ENCODE results near the gene CHCHD3. TPM values are rescaled to one million over a fixed set of nuclear protein-coding genes. Genes with fewer than 3 reads are reported as not detected.

CHCHD3 gene
- polyA plus RNA-seq (ENCODE audit: insufficient read depth in 1 of 5, insufficient read length in 5 of 5, low replicate concordance in 1 of 5), result 10 to 100 TPM; 50.0 to 61.4 (median 50.9) TPM
- long read RNA-seq, donor 1, transcript CHCHD3-201 (8 exons, 1,598 nt), result major isoform, 33 of 45 reads
- long read RNA-seq, donor 1, partial matches to known transcripts, result 12 of 45 reads
- long read RNA-seq, donor 1, other reads (novel, unspliced or antisense), result 0 of 45 reads
- long read RNA-seq, donor 2, transcript CHCHD3-201 (8 exons, 1,598 nt), result major isoform, 24 of 32 reads
- long read RNA-seq, donor 2, partial matches to known transcripts, result 8 of 32 reads
- long read RNA-seq, donor 2, other reads (novel, unspliced or antisense), result 0 of 32 reads
- long read RNA-seq, donor 3, transcript CHCHD3-201 (8 exons, 1,598 nt), result major isoform, 17 of 30 reads
- long read RNA-seq, donor 3, partial matches to known transcripts, result 13 of 30 reads
- long read RNA-seq, donor 3, other reads (novel, unspliced or antisense), result 0 of 30 reads
- long read RNA-seq, donor 4, transcript CHCHD3-201 (8 exons, 1,598 nt), result major isoform, 14 of 23 reads
- long read RNA-seq, donor 4, partial matches to known transcripts, result 9 of 23 reads
- long read RNA-seq, donor 4, other reads (novel, unspliced or antisense), result 0 of 23 reads
- long read RNA-seq, donor 5, transcript CHCHD3-201 (8 exons, 1,598 nt), result major isoform, 23 of 29 reads
- long read RNA-seq, donor 5, partial matches to known transcripts, result 6 of 29 reads
- long read RNA-seq, donor 5, other reads (novel, unspliced or antisense), result 0 of 29 reads
- long read RNA-seq, donor 6, transcript CHCHD3-201 (8 exons, 1,598 nt), result major isoform, 20 of 53 reads
- long read RNA-seq, donor 6, partial matches to known transcripts, result 21 of 53 reads
- long read RNA-seq, donor 6, other reads (novel, unspliced or antisense), result 12 of 53 reads
- long read RNA-seq, donor 7, transcript CHCHD3-201 (8 exons, 1,598 nt), result major isoform, 13 of 20 reads
- long read RNA-seq, donor 7, partial matches to known transcripts, result 6 of 20 reads
- long read RNA-seq, donor 7, other reads (novel, unspliced or antisense), result 0 of 20 reads
- long read RNA-seq, donor 8, transcript CHCHD3-201 (8 exons, 1,598 nt), result major isoform, 7 of 7 reads
- long read RNA-seq, donor 8, partial matches to known transcripts, result 0 of 7 reads
- long read RNA-seq, donor 8, other reads (novel, unspliced or antisense), result 0 of 7 reads

DNA sequence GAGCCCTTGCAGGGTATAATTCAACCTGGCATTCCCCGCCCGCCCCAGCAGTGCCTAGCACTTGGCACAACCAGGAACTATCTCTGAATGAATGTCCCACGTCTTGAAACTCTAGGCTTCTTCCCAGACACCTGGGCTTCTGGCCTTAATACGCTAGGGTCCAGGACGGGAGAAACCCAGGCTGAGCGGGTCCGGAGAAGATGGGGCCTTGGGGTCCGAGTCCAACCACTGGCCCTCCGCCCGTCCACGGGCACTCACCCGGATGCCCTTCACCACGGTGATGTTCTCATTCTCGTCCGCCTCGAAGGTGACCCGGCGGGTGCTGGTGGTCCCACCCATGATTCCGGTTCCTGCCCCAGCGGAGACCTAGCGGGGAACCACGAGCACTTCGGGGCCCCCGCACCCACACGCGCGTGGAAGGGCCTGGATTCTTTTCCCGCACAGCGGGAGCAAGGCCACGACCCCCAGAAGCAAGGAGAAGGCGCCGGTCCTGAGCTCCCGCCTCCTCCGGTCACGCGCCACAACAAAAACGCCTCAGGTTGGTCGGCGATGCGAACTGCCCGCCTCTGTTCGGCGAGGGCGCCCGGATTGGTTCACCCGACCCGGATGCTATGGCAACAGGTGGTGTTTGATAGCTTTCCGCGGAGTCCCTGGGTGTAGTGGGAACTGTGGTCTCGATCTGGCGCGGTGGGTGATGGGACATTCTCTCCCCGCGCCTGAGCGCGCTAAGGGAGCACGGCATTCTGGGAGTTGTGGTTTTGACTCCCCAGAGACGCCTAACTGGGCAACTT, at the start of gene CHCHD3:
CHCHD3 (minus strand) TSS at position 492 of the 791 bp plus-strand sequence; CDS start at position 339, 153 bp downstream.
- DNase-seq, result peak; percentile 95

DNA sequence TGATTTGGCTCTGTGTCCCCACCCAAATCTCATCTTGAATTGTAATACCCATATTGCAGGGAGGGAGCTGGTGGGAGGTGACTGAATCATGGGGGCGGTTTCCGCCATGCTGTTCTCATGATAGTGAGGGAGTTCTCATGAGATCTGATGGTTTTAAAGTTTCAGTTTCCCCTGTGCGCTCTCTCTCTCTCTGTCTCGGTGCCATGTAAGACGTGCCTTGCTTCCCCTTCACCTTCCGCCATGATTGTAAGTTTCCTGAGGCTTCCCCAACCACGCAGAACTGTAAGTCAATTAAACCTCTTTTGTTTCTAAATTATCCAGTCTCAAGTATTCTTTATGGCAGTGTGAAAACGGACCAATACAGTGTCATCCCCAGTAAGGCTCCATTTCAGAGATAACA, 48.3 kb upstream of the CHCHD3 start:
- no peak for DNase-seq

DNA sequence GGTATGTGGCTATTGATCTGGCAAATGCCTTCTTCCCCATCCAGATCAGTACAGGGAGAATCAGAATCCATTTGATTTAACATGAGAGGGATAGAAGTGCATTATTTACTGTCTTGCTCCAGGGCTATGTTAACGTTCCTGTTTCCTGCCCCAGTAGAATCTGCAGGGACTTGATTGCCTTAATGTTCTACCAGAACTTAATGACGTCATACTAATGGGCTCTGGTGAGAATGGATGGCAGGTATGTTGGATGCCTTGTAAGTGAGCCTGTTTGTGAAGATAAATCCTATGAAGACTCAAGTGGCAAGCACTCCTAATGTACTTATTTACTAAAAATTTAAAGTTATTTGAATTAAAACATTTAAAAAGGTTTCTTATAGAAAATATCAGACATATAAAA, 44.5 kb upstream of the CHCHD3 start:
- no peak for DNase-seq

GRCh38 chr7:133124974-133125373, 43.1 kb upstream of the CHCHD3 start:
- no peak for DNase-seq

DNA sequence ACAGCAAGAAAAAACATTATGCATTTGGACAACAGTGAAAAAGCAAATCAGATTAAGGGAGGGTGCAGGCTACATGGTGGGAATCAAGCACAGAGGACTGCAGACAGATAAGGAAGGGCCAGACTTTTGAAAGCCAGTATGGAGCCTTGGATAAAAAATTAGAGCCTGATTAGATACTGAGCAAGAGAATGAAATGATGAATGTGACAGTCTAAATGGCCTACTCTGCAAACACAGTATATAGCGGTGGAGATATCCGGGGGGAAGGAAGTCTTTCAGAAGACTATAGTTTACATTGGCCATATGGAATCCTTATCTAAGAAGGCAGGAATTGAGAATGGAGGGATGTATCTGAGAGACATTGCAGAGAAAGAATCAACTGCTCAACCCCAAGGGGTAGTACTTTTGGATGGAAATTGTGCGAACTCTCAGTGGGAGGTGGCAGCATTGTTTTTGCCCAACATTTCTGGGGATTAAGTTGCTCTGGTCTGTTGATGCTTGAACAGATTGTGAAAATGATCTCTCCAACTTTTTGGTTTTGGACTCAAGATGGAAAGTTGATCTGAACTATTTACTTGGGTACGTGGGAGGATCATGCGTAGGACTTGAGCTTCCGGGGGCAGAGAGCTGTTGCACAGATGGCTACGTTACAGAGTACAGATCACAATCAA, 39.4 kb upstream of the CHCHD3 start:
- no peak for DNase-seq

- DNase-seq, result no peak
Measured at GRCh38 chr7:133119067-133119466, 37.2 kb upstream of the CHCHD3 start.

GRCh38 chr7:133118261-133118660, 36.4 kb upstream of the CHCHD3 start:
- DNase-seq, result peak; percentile 35 to 46

DNA sequence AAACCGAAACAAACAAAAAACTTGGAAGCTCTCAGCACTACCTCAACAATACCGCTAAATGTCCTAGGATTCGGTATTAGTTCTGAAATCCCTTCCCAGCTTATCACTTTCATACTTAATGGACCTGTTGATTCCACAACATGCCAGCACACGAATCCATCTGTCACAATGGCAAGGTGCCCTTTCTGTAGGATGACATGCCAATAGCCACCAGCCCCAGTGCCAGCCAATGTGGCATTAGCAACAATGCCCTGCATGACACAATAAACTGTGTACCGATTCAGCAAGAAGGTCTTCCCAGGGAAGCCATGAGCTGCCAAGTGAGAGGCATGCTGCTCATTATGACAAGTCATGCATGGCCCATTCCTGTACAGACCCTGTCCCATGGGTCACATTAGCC, 35.6 kb upstream of the CHCHD3 start:
- DNase-seq, result no peak

- DNase-seq, result no peak
Measured at GRCh38 chr7:133115596-133115995, 33.7 kb upstream of the CHCHD3 start.

GRCh38 chr7:133114519-133114918, 32.6 kb upstream of the CHCHD3 start:
- no peak for DNase-seq

- DNase-seq, result no peak
Measured at GRCh38 chr7:133112976-133113375, 31.1 kb upstream of the CHCHD3 start.

GRCh38 chr7:133112335-133112734, 30.4 kb upstream of the CHCHD3 start:
- DNase-seq, result no peak

GRCh38 chr7:133110312-133110711, 28.4 kb upstream of the CHCHD3 start:
- no peak for DNase-seq

- DNase-seq, result no peak
Measured at GRCh38 chr7:133109816-133110215, 27.9 kb upstream of the CHCHD3 start.

DNA sequence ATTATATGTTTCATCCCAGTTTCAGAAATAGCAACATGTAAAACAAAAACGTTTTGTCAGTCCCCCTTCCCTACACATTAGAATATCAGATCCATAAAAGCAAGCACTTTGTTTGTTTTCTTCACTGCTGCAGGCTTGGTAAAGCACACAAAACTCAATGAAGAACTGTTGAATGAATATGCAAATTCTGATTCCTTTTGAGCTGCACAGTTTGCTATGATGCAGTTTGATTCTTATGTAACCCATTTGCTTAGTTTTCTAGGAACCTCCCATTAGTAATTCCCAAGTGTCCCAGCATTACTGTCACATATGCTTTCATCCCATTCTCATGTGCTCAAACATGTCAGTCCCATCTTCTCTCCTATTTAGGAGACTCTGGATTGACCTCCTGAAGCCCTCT, 26.1 kb upstream of the CHCHD3 start:
- no peak for DNase-seq

DNA sequence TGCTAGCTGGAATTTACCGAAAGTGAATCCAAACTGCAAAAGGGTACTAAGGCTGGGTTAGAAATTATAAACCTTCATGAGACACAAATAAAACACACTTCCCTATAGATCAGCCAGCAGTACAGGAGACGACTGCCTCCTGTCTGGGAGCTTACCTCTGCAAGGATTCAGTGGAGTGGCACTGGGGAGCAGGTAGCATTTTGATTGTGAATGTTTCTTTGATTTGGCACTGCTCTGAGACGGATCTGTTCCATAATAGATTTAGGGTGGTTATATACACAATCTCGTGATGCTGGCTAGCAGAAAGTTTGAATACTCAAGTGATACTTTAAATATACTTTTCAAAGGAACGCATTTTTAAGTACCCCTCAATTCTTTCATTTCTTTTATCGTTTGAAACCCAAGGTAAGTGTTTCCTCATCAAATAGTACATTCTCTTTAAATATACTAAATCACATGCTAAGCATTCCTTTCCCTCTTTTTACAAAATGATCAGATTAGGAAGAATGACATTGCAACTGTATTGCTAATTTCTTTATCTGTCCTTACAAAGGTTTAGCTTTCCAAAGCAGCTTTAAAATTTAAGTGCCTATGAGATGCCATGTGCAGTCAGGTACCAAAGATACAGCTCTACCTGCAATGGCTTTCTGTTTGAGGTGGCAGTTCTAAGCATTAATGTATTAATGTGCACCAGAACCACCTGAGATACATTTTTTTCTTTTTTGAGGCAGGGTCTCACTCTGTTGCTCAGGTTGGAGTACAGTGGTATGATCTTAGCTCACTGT, 20.6 kb upstream of the CHCHD3 start:
- peak in 1 of 2 donors; percentile 9 for DNase-seq

DNA sequence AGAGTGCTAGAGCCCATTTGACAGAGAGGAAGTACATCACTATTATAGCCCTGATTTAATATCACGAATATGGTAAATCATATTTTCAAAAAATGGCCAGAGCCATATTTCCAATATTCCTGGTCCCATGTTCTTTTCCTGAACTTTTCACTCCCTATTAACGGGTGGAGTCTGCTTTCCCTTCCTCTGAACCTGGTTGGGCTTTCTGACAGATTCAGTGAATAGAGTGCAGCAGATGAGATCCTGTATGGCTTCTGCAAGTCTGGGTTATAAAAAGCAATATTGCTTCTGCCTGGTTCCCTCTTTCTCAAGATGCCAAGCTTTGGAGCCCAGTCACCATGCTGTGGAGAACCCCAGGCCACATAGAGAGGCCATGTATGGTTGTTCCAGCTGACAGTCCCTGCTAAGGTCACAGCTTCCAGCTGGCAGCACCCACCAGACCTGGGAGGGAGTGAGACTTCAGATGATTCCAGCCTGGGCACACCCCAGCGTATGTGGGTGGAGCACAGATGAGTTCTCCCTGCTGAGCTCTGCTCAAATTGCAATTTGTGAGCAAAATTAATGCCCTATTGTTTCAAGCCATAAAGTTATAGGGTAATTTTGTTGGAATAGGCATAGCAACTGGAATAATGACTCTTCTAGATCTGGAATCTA, 17.9 kb upstream of the CHCHD3 start:
- DNase-seq, result no peak

- DNase-seq, result no peak
Measured at GRCh38 chr7:133095119-133095671, 13.3 kb upstream of the CHCHD3 start.

DNA sequence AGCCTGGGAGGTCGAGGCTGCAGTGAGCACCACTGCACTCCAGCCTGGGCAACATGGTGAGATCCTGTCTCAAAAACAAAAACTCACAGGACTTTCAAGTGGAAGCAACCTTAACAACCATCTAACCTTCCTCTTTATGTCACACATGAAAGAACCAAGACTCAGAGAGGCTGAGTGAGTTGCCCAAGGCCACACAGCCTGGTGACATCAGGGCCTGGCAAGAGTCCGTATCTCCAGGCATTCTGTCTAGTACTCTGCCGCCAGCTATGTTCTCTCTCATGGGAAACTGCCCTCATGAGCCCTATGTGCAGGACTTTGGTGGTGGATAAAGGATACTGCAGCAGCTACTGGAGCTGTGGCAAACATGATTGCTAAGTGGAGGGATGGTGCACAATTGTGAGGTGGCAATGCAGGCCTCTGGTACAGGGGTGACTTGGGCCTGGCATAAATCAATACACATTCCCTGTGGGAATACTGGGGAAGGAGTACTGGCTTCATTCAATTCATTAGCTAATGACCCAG, 10.1 kb upstream of the CHCHD3 start:
- DNase-seq, result no peak

All from right lung (tissue), 10 donors.